HG03565 (cell line): ENCODE results near the gene ADPRS.

Experiments used
- ATAC-seq: cut with Tn5 transposase; IDR thresholded peaks from one replicate; pipeline ENCODE4 v1.9.1; 2021; ENCODE audit warnings: mild to moderate bottlenecking, moderate library complexity; ENCODE audit not compliant: unreplicated experiment

Gene ADPRS

GRCh38 chr1:36128126-36128904, 39.6 kb downstream of the ADPRS start:
- no peak for ATAC-seq

GRCh38 chr1:36128905-36129206, 40.2 kb downstream of the ADPRS start:
- ATAC-seq, result no peak

- ATAC-seq, result no peak
These were observed 43.3 kb downstream of the ADPRS start for GRCh38 chr1:36132029-36132428.

- no peak for ATAC-seq
These were observed 44.8 kb downstream of the ADPRS start for GRCh38 chr1:36133484-36133883.

GRCh38 chr1:36134031-36134430, 45.3 kb downstream of the ADPRS start:
- no peak for ATAC-seq

- no peak for ATAC-seq
These were observed 46.0 kb downstream of the ADPRS start for GRCh38 chr1:36134505-36135329.

- no peak for ATAC-seq
These were observed 46.6 kb downstream of the ADPRS start for GRCh38 chr1:36135330-36135667.

- ATAC-seq, result no peak
These were observed 47.1 kb downstream of the ADPRS start for GRCh38 chr1:36135796-36136195.

GRCh38 chr1:36136535-36136934, 47.8 kb downstream of the ADPRS start:
- no peak for ATAC-seq

- ATAC-seq, result no peak
These were observed 48.5 kb downstream of the ADPRS start for GRCh38 chr1:36137226-36137625.

- ATAC-seq, result no peak
These were observed 49.1 kb downstream of the ADPRS start for GRCh38 chr1:36137776-36138175.

- ATAC-seq, result no peak
These were observed 50.8 kb downstream of the ADPRS start for GRCh38 chr1:36139521-36139920.

GRCh38 chr1:36142121-36142520, 53.4 kb downstream of the ADPRS start:
- ATAC-seq, result no peak

- peak; percentile 43 for ATAC-seq
These were observed 54.7 kb downstream of the ADPRS start for GRCh38 chr1:36143424-36143823.
